H1 (cell line): Measurements from ENCODE around the gene NME1.

Experiments
- ATF2 ChIP-seq: IDR thresholded peaks from 2 replicates; pipeline ENCODE4 v1.6.1; 2012; ENCODE audit warnings: low read length, inconsistent platforms
- CEBPB ChIP-seq: IDR thresholded peaks from 2 replicates; pipeline ENCODE4 v1.6.1; 2012; ENCODE audit warnings: low read depth, low read length
- CREB1 ChIP-seq: IDR thresholded peaks from 2 replicates; pipeline ENCODE4 v1.6.1; 2012; ENCODE audit warnings: inconsistent platforms
- MAX ChIP-seq: IDR thresholded peaks from 2 replicates; pipeline ENCODE4 v1.6.1; 2012; ENCODE audit warnings: inconsistent platforms
- POLR2A ChIP-seq, 2 experiments: IDR thresholded peaks; 1 replicate in 1 of 2; 2 replicates in 1 of 2; pipeline ENCODE4 v1.6.1; 2011; ENCODE audit warnings: low read depth in 2 of 2, low read length in 2 of 2, mild to moderate bottlenecking in 2 of 2; ENCODE audit errors: control extremely low read depth in 1 of 2
- YY1 ChIP-seq: IDR thresholded peaks from 2 replicates; pipeline ENCODE4 v1.6.1; 2011; ENCODE audit warnings: low read depth, mild to moderate bottlenecking, low read length

GRCh38 chr17:51147650-51148049 lies 5.7 kb upstream of the NME1 start:
- TF ChIP-seq MAX (no peak), CEBPB (no peak), POLR2A (IDR thresholded peaks at IDR 0.05; ENCODE audit: control extremely low read depth in 1 of 2, low read depth in 2 of 2, low read length in 2 of 2) (no peak), YY1 (no peak), ATF2 (no peak), CREB1 (no peak)
